GM19238 (cell line): ENCODE measurements around the gene SLC26A3.

Experiments
- DNase-seq: peaks from one replicate; pipeline ENCODE4 v3.0.0; 2011; ENCODE audit warnings: low spot score; ENCODE audit not compliant: insufficient read length

Gene SLC26A3

GRCh38 chr7:107816011-107816566, 13.1 kb upstream of the SLC26A3 start:
- DNase-seq, result no peak

GRCh38 chr7:107815254-107815882, 12.3 kb upstream of the SLC26A3 start:
- no peak for DNase-seq

- no peak for DNase-seq
Observed at GRCh38 chr7:107813524-107813923, 10.5 kb upstream of the SLC26A3 start.

GRCh38 chr7:107811934-107812333, 8.9 kb upstream of the SLC26A3 start:
- no peak for DNase-seq

GRCh38 chr7:107810626-107811025, 7.6 kb upstream of the SLC26A3 start:
- no peak for DNase-seq

GRCh38 chr7:107809179-107809578, 6.2 kb upstream of the SLC26A3 start:
- DNase-seq, result no peak

GRCh38 chr7:107799647-107800264, 3.3 kb downstream of the SLC26A3 start:
- DNase-seq, result no peak

- no peak for DNase-seq
Observed at GRCh38 chr7:107792364-107792763, 10.7 kb downstream of the SLC26A3 start.

- DNase-seq, result no peak
Observed at GRCh38 chr7:107789647-107790046, 13.4 kb downstream of the SLC26A3 start.

GRCh38 chr7:107788662-107789061, 14.4 kb downstream of the SLC26A3 start:
- DNase-seq, result no peak

- no peak for DNase-seq
Observed at GRCh38 chr7:107788216-107788615, 14.8 kb downstream of the SLC26A3 start.

GRCh38 chr7:107785926-107786325, 17.1 kb downstream of the SLC26A3 start:
- no peak for DNase-seq

GRCh38 chr7:107785170-107785569, 17.9 kb downstream of the SLC26A3 start:
- no peak for DNase-seq

GRCh38 chr7:107783648-107784047, 19.4 kb downstream of the SLC26A3 start:
- no peak for DNase-seq

GRCh38 chr7:107782374-107782773, 20.6 kb downstream of the SLC26A3 start:
- DNase-seq, result no peak

GRCh38 chr7:107779647-107780099, 23.4 kb downstream of the SLC26A3 start:
- DNase-seq, result no peak

GRCh38 chr7:107778283-107778682, 24.7 kb downstream of the SLC26A3 start:
- no peak for DNase-seq

- DNase-seq, result no peak
Observed at GRCh38 chr7:107777702-107778101, 25.3 kb downstream of the SLC26A3 start.

GRCh38 chr7:107773027-107773426, 30.0 kb downstream of the SLC26A3 start:
- no peak for DNase-seq

- DNase-seq, result no peak
Observed at GRCh38 chr7:107768263-107768662, 34.8 kb downstream of the SLC26A3 start.

GRCh38 chr7:107767391-107767790, 35.6 kb downstream of the SLC26A3 start:
- no peak for DNase-seq

GRCh38 chr7:107758667-107759066, 44.4 kb downstream of the SLC26A3 start:
- no peak for DNase-seq

- no peak for DNase-seq
Observed at GRCh38 chr7:107754642-107755041, 48.4 kb downstream of the SLC26A3 start.
